Stimulated activated CD8-positive, alpha-beta memory T cell treated with anti-CD3 and anti-CD28 coated beads, Interleukin-4, amount 100 ng/mL, for 24 hours (primary cell): ENCODE measurements around the gene PLCG1.
"Not testable (repeated sequence)": the region's sequence is repeated elsewhere in the genome, so short reads cannot be mapped to it uniquely, and the experiment has no call there.

ENCODE experiments used
- DNase-seq: peaks from one replicate; pipeline ENCODE4 v3.0.0-alpha.2; 2020; ENCODE audit warnings: low read depth

The PLCG1 gene

GRCh38 chr20:41124451-41125094, 12.8 kb upstream of the PLCG1 start:
- DNase-seq, result no peak

GRCh38 chr20:41125530-41126457, 11.5 kb upstream of the PLCG1 start:
- DNase-seq, result no peak

- no peak for DNase-seq
Observed at GRCh38 chr20:41126719-41127118, 10.6 kb upstream of the PLCG1 start.

DNA sequence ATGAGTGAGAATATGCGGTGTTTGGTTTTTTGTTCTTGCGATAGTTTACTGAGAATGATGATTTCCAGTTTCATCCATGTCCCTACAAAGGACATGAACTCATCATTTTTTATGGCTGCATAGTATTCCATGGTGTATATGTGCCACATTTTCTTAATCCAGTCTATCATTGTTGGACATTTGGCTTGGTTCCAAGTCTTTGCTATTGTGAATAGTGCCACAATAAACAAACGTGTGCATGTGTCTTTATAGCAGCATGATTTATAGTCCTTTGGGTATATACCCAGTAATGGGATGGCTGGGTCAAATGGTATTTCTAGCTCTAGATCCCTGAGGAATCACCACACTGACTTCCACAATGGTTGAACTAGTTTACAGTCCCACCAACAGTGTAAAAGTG, 9.0 kb upstream of the PLCG1 start:
- DNase-seq, result not testable (repeated sequence)

GRCh38 chr20:41131594-41132387, 5.6 kb upstream of the PLCG1 start:
- no peak for DNase-seq

DNA sequence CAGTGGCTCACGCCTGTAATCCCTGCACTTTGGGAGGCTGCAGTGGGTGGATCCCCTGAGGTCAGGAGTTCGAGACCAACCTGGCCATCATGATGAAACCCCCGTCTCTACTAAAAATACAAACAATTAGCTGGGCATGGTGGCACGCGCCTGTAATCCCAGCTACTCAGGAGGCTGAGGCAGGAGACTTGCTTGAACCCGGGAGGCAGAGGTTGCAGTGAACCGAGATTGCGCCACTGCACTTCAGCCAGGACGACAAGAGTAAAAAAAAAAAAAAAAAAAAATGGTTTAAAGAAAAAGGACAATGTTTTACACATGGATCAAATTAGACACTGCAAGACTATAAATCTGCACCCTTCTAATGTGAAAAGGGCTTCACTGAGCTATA, 5.0 kb upstream of the PLCG1 start:
- DNase-seq, result not testable (repeated sequence)

GRCh38 chr20:41133709-41134361, 3.5 kb upstream of the PLCG1 start:
- DNase-seq, result no peak

GRCh38 chr20:41134362-41135186, 2.8 kb upstream of the PLCG1 start:
- DNase-seq, result no peak

GRCh38 chr20:41135187-41135887, 2.0 kb upstream of the PLCG1 start:
- DNase-seq, result peak; percentile 44

DNA sequence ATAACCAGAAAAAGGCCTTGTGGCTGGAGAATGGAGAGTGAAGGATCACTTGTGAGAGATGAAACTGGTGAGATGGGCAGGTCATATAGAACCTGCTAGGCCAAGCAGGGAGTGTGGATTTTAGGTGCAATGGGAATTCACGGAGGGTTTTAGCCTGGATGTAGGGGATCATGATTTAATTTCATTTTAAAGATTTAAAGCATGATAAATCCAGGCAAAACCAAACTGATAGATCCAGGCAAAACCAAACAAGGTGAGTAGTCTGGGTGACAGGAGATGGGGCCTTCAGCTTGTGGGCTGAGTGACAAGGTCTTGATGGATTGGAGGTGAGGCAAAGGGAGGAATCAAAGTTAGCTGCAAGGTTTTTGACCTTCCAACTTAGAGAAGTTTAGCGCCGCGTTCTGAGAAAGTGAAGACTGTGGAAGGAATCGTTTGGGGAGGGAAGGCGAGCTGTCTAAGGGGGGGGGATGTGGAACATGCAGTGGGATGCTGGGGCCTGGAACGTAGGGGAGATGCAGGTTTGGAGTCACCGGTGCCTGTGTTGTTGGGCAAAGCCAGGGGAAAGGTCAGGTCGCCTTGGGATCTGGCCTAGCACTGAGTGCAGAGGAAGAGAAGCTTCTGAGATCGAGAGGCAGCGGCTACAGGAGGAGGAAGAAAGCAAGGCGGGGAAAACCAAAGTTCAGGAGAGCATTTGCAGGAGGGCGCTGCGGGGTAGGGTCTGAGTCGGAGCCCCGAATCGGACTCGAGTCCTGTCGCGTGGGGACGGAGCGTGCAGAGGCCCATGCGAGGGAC, 1.3 kb upstream of the PLCG1 start:
- no peak for DNase-seq

- peak; percentile 47 for DNase-seq
Observed at GRCh38 chr20:41137614-41138474, 501 bp downstream of the PLCG1 start.

GRCh38 chr20:41138475-41139226, 1.3 kb downstream of the PLCG1 start:
- DNase-seq, result no peak

DNA sequence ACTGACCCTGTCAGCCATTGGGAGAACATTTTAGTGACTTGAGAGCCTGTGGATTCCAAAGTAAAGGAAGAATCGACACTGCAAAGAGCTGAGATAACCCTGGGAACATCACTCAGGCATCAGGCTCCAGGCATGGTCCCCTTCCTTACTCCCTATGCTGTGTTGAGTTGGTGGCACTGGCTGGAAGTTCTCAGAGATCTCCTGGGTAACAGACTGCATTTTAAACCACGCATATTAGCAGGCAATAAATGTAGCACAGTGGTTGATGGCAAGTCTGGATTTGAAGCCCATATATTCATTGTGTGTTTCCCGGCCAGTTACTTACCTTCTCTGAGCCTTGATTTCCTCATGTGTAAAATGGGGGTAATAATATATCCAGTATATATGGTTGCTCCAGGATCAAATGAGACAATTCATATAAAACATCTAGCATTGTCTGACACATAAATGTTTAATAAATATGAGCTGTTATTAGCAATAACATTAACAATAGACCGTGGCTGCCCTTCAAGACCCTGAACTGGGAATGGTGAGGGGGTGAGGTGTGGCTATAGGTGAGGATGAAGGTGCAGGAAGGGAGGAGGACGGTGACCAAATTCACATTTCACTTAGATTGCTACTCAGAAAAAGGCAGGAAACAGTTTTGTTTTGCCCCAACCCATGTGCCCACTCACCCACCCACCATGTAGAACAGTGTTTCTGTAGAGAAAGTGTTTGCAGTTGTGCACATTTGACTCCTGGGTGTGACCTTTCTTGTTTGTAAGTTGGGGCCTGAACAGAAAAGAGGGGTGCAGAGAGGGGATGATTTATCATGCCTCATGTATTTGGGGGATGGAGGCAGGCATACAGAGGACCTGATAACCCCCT, 2.1 kb downstream of the PLCG1 start:
- DNase-seq, result no peak

GRCh38 chr20:41140226-41141133, 3.1 kb downstream of the PLCG1 start:
- DNase-seq, result no peak

DNA sequence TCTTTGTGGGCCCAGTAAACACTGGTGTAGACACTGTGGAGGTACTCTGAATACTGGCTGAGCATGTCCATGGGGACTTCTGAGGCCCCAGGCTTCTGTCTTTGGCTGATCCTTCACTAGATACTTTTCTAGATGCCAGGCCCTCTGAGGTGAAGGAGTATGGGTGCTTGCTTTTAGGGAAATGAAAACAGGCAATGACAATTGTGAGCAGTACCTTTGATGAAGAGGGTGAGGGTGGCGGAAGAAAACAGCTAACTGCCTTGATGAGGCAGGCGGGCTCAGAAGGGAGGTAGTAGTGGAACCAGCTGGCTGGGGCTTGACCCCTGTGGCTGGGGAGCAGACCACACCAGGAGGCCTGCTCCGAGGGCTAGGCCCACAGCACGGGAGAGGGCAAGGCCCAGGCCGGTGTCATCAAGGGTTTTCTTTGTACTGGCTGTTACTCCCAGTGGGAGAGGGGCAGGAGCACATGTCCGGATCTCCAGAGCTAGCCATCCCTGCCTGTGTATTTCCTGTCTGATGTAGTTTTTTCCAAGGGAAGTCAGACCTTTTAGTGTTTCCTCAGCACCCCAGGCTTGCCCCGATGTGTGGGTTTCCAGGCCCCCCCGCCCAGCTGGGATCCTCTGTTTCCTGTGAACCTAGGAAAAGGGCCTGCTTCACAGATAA, 3.9 kb downstream of the PLCG1 start:
- no peak for DNase-seq
